A673 (cell line): Measurements from ENCODE around the gene TECPR2. TPM values are rescaled to one million over a fixed set of nuclear protein-coding genes. Genes with fewer than 3 reads are reported as not detected.

Experiments
- BruUV-seq: library from RNA; stranded (reverse); fragments of 400-500 nt; replicated peaks from 2 replicates; lab custom pipeline; 2021; lab: Mats Ljungman, UMichigan
- CTCF ChIA-PET: fragments of 300-600 bp; sonication (Branson Sonifier 250); formaldehyde crosslinking; loops from one replicate; lab custom pipeline; 2022; ENCODE audit warnings: antibody characterized with exemption; lab: Charles Lee
- POLR2A ChIA-PET: fragments of 300-600 bp; sonication (Branson Sonifier 250); formaldehyde crosslinking; loops from one replicate; lab custom pipeline; 2022; ENCODE audit warnings: antibody characterized with exemption; ENCODE audit not compliant: low non-redundant PET; lab: Charles Lee
- DNase-seq: peaks from one replicate; pipeline ENCODE4 v3.0.0-alpha.2; 2015; ENCODE audit warnings: low spot score
- H3K27ac ChIP-seq: fragments of 200-600 bp; sonication (generic); 2 replicates; pipeline ENCODE4 v1.5.1; 2016; ENCODE audit warnings: mixed run types, low read depth, mild to moderate bottlenecking, mixed read lengths, antibody characterized with exemption, low read length; ENCODE audit not compliant: poor library complexity, severe bottlenecking
- H3K27me3 ChIP-seq: fragments of 200-600 bp; sonication (generic); replicated peaks from 2 replicates; pipeline ENCODE4 v1.6.1; 2017; ENCODE audit warnings: mixed run types, low read depth, mild to moderate bottlenecking, mixed read lengths, antibody characterized with exemption, low read length; ENCODE audit not compliant: insufficient read depth, poor library complexity
- H3K36me3 ChIP-seq: fragments of 200-600 bp; sonication (generic); 2 replicates; pipeline ENCODE4 v1.6.1; 2016; ENCODE audit warnings: mixed run types, mild to moderate bottlenecking, mixed read lengths, antibody characterized with exemption, low read length; ENCODE audit not compliant: insufficient read depth, poor library complexity, severe bottlenecking
- H3K4me1 ChIP-seq: fragments of 200-600 bp; sonication (generic); 2 replicates; pipeline ENCODE4 v1.6.1; 2017; ENCODE audit warnings: mixed run types, mild to moderate bottlenecking, mixed read lengths, antibody characterized with exemption, low read length; ENCODE audit not compliant: insufficient read depth, poor library complexity, severe bottlenecking
- H3K4me3 ChIP-seq: fragments of 200-600 bp; sonication (generic); 2 replicates; pipeline ENCODE4 v1.5.1; 2016; ENCODE audit warnings: low read depth, mixed run types, mild to moderate bottlenecking, mixed read lengths, low read length; ENCODE audit not compliant: poor library complexity, severe bottlenecking
- H3K9me3 ChIP-seq: fragments of 200-600 bp; sonication (generic); 2 replicates; pipeline ENCODE4 v1.6.1; 2016; ENCODE audit warnings: mixed run types, low read depth, mild to moderate bottlenecking, mixed read lengths, antibody characterized with exemption, low read length; ENCODE audit not compliant: poor library complexity, severe bottlenecking
- EZH2 ChIP-seq: fragments of 200-600 bp; sonication (generic); IDR thresholded peaks from 2 replicates; pipeline ENCODE4 v1.6.1; 2017; ENCODE audit warnings: borderline replicate concordance, low read depth, mild to moderate bottlenecking, mixed read lengths, antibody characterized with exemption, low read length; ENCODE audit not compliant: poor library complexity, severe bottlenecking
- intact Hi-C: fragments of 100-400 bp; cut with micrococcal nuclease; formaldehyde crosslinking; loops from one replicate; pipeline ENCODE4 v1.10.0; 2022; ENCODE audit not compliant: unreplicated experiment
- total RNA-seq: library from RNA; stranded (reverse); gene quantifications from 2 replicates; pipeline ENCODE4 v1.2.3, GENCODE V29; 2021
- TF ChIP-seq, protein P1 (sequence below): fragments of 300-800, 200-600 bp; sonication (generic); conservative IDR thresholded peaks from 2 replicates; pipeline ENCODE4 v1.5.1; 2017; ENCODE audit warnings: low read depth, mild to moderate bottlenecking, antibody characterized with exemption, low read length, moderate library complexity, mixed read lengths

TECPR2 gene
- total RNA-seq, 1 experiment from 2014 or later, result 22.1 TPM

GRCh38 chr14:102394717-102395375 is 32.1 kb downstream of the TECPR2 start:
- no peaks in the 10 kb centered on the region for H3K4me1 ChIP-seq
- TF ChIP-seq, protein P1, sequence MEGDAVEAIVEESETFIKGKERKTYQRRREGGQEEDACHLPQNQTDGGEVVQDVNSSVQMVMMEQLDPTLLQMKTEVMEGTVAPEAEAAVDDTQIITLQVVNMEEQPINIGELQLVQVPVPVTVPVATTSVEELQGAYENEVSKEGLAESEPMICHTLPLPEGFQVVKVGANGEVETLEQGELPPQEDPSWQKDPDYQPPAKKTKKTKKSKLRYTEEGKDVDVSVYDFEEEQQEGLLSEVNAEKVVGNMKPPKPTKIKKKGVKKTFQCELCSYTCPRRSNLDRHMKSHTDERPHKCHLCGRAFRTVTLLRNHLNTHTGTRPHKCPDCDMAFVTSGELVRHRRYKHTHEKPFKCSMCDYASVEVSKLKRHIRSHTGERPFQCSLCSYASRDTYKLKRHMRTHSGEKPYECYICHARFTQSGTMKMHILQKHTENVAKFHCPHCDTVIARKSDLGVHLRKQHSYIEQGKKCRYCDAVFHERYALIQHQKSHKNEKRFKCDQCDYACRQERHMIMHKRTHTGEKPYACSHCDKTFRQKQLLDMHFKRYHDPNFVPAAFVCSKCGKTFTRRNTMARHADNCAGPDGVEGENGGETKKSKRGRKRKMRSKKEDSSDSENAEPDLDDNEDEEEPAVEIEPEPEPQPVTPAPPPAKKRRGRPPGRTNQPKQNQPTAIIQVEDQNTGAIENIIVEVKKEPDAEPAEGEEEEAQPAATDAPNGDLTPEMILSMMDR, result no peak
- no peak for TF ChIP-seq EZH2
- POLR2A ChIA-PET, result no interaction called here

GRCh38 chr14:102396521-102396920 is 33.8 kb downstream of the TECPR2 start:
- intact Hi-C loops, result no loop called here
- H3K27me3 ChIP-seq, result no peaks in the 10 kb centered on the region
- no peaks in the 10 kb centered on the region for H3K4me1 ChIP-seq
- no peak for DNase-seq
- no peak overlapping the region for H3K27ac ChIP-seq
- no TSS peak for BruUV-seq
- no peaks in the 10 kb centered on the region for H3K36me3 ChIP-seq
- no peak for TF ChIP-seq EZH2
- POLR2A ChIA-PET, result no interaction called here
- no peak overlapping the region for H3K4me3 ChIP-seq
- CTCF ChIA-PET, result no interaction called here
- no peaks in the 10 kb centered on the region for H3K9me3 ChIP-seq

More at GRCh38 chr14:102394717-102395375, 32.1 kb downstream of the TECPR2 start:
- H3K9me3 ChIP-seq, result no peaks in the 10 kb centered on the region
- no TSS peak for BruUV-seq
- intact Hi-C loops, result no loop called here
- H3K27ac ChIP-seq, result no peak overlapping the region
- no peaks in the 10 kb centered on the region for H3K27me3 ChIP-seq
- DNase-seq, result no peak
- H3K4me3 ChIP-seq, result no peak overlapping the region
- CTCF ChIA-PET, result no interaction called here
- H3K36me3 ChIP-seq, result no peaks in the 10 kb centered on the region

DNA sequence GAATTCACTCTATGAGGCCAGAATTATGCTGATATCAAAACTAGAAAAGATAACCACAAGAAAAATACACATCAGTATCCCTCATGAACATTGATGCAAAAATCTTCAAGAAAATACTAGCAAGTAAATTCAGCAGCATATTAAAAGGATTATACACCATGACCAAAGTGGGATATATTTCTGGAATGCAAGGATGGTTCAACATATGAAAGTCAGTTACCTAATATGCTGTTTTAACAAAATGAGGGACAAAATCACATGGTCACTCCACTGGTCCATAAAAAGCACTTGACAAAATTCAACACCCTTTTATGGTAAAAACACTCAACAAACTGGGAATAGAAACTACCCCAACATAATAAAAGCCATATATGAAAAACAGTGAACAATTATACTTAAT is 40.3 kb downstream of the TECPR2 start:
- intact Hi-C loops, result no loop called here
- Histone ChIP-seq H3K9me3 (peaks cover 6% of the 10 kb centered on the region), H3K36me3 (no peaks in the 10 kb centered on the region), H3K4me1 (no peaks in the 10 kb centered on the region), H3K27ac (no peak overlapping the region), H3K4me3 (no peak overlapping the region), H3K27me3 (no peaks in the 10 kb centered on the region)
- CTCF ChIA-PET, result no interaction called here
- BruUV-seq, result no TSS peak
- POLR2A ChIA-PET, result no interaction called here
- no peak for TF ChIP-seq EZH2
- TF ChIP-seq, protein P1, result no peak
- no peak for DNase-seq

GRCh38 chr14:102407258-102407657 is 44.5 kb downstream of the TECPR2 start:
- no peak for DNase-seq
- H3K27ac ChIP-seq, result no peak overlapping the region

More at GRCh38 chr14:102407258-102407657, 44.5 kb downstream of the TECPR2 start:
- CTCF ChIA-PET, result no interaction called here
- H3K27me3 ChIP-seq, result no peaks in the 10 kb centered on the region
- intact Hi-C loops, result no loop called here
- BruUV-seq, result no TSS peak
- H3K4me1 ChIP-seq, result no peaks in the 10 kb centered on the region
- no peaks in the 10 kb centered on the region for H3K36me3 ChIP-seq
- TF ChIP-seq EZH2, result no peak
- POLR2A ChIA-PET, result no interaction called here
- H3K9me3 ChIP-seq, result peaks cover 6% of the 10 kb centered on the region
- no peak overlapping the region for H3K4me3 ChIP-seq
